Measurements from ENCODE around the gene PRIMA1. TPM values are rescaled to one million over a fixed set of nuclear protein-coding genes. Genes with fewer than 3 reads are reported as not detected.

PRIMA1 gene
- polyA plus RNA-seq, 1 donor = 3.2 TPM

- no peak for DNase-seq
These were observed 113.9 kb downstream of the PRIMA1 start for GRCh38 chr14:93674343-93674742.

GRCh38 chr14:93669632-93670031 lies 118.7 kb downstream of the PRIMA1 start:
- DNase-seq = no peak

Other genes starting within 250 kb of the PRIMA1 start
- gene FAM181A, start 138.9 kb upstream of the PRIMA1 start, polyA plus RNA-seq (ENCODE audit: insufficient read length) = not detected
- 31.7 TPM for gene ASB2, start 188.1 kb upstream of the PRIMA1 start, polyA plus RNA-seq (ENCODE audit: insufficient read length)
- gene CCDC197, start 208.8 kb upstream of the PRIMA1 start, polyA plus RNA-seq (ENCODE audit: insufficient read length) = 0.32 TPM
- 0.67 TPM for gene OTUB2, start 237.9 kb upstream of the PRIMA1 start, polyA plus RNA-seq (ENCODE audit: insufficient read length)